Esophagus squamous epithelium (tissue), 4 donors: Measurements from ENCODE around the gene NELL1.

Source experiments
- CTCF ChIP-seq, 6 experiments: fragments of 450-650 bp in 4 of 6; fragments of 200-600 bp in 2 of 6; sonication (generic) in 2 of 6; IDR thresholded peaks; one replicate each; pipeline ENCODE4 v1.5.1; 2016 to 2019; ENCODE audit warnings: antibody characterized with exemption in 6 of 6, mild to moderate bottlenecking in 4 of 6, moderate library complexity in 4 of 6
- POLR2A ChIP-seq, 4 donors: fragments of 450-650 bp; IDR thresholded peaks; one replicate each; pipeline ENCODE4 v1.6.1; 2017; ENCODE audit warnings: antibody characterized with exemption in 4 of 4, mild to moderate bottlenecking in 4 of 4, moderate library complexity in 3 of 4

DNA sequence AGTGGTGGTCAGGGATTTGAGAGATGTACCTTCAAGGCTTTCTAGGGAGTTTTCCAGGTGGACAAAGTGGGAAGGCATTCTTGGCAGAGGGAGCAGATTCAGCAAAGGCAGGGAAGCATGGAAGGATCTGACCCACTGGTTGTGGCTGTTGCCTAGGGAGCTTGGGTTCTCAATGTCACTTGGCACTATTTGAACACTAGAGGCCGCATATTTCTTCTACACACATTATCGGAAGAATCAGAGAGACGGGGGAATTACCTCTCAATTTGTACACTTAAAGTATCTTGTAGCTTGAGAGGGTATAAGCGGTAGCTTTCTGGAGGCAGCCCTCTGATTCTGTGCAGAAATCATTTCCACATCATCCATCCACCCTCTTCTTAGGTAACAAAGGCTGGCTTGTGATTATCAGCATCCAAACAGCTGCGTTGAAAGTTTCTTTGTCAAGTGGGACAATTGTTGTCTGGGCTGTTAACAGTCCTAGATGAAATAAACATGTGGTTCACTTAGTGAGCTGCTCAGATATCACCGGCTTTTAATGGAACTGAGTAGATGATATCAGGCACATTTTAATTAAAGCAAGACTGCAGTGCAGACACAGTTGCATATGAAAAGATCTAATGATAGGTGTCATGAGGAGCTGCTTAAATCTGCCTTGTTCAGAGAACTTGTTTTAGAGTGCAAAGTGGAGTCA lies 2.6 kb downstream of the NELL1 start:
- TF ChIP-seq CTCF (IDR thresholded peaks at IDR 0.05), result peak in 1 of 6 experiments; percentile 6
- TF ChIP-seq POLR2A (IDR thresholded peaks at IDR 0.05), result no peak
